Measurements from ENCODE around the gene NR5A1. TPM values are rescaled to one million over a fixed set of nuclear protein-coding genes. Genes with fewer than 3 reads are reported as not detected.

The NR5A1 gene
- not detected in 2 replicates for total RNA-seq (2014; rRNA removed; shearing (Covaris generic))
- polyA plus RNA-seq (2015; cell fraction: cytosol; rRNA removed), result not detected in 2 replicates
- polyA plus RNA-seq (2015; cell fraction: nucleus; rRNA removed), result not detected in 2 replicates

DNA sequence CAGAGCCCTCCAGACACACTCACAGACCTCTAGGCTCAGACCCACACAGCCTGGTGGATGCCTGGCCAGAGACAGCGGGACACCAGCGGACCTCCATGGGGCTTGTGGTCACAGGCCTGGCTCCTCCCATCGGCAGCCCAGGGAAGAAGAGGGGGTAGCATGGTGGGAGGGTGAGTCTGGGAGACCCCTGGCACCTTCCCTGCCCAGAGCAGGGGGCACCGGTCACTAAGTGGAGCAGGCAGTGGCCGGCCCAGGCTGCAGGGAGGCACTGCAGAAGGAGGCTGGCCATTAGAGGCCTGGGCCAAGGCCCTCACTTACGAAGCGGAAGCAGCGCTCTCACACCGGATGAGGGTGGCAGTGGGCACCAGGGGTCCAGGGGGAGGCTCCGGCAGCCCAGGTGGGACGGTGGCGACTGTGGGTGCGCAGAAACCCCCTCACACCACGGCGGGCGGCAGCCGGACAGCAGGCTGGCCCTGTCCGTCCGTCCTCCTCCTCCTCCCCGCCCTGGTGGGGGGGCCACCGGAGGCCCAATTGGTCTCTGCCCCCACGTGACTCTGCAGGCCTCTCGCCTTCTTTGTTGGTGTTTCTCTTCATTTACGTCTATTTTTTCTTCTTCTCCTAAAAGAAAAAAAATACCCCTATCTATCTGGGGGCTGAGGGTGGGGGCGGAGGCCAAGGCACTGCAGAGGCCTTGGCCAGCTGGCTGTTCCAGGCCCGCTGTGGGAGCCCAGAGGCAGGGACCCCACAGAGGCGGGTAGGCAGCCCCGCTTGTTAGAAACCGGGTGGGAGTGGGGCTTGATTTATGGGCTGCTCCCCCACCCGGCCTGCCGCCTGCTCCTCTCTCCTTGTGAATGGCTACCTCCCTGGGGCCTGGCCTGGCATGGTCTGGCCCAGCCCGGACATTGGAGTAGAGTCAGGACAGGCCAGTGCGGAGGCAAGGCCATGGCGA is at the start of gene NR5A1:
NR5A1 (minus strand) TSS at position 469 of the 949 bp plus-strand sequence. CDS start 4,004 bp downstream, outside the sequence.
- no peak for DNase-seq (ENCODE audit: low read depth, low spot score)
- in situ Hi-C loops (cut with HindIII; ENCODE audit: low pct_unique_long_range_greater_than_20kb, low sequenced_read_pairs), result no loop called here

DNA sequence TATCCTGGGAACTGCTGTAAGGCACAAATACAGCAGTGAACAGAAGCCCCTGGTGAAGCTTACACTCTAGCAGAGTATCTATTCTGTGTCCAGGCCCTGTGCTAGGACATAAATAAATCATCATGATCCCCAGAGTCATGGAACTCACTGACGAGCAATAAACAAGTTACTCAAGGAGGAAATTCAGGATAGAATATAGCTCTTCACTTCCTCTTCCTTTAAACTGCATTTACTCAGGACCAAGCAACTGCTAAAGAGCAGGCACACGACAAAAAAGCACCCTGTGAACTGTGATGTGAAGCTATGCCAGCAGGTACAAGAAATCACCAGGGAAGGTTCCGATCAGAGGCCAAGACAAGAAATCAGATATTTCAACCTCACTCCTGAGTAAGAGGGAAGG is 47.8 kb upstream of the NR5A1 start:
- DNase-seq (ENCODE audit: low read depth, low spot score), result no peak
- in situ Hi-C loops (cut with HindIII; ENCODE audit: low pct_unique_long_range_greater_than_20kb, low sequenced_read_pairs), result no loop called here

DNA sequence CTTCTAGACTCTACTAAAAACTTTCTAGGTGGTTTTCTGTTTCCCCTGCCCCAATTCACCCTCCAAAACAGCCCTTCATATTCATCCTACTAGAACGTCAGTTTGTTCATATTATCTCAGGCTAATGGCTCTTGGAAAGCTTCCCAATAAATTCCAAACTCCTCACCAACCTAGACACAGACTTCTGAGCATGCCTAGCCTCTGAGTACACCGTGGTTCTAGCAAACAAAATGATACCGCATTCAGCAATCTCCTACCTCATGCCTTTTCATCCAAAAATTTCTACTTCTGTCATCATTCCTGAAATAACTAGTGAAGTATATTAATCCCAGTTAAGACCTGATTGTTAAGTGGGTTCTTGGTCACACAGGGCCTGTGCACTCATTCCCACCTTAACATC is 46.5 kb upstream of the NR5A1 start:
- DNase-seq (ENCODE audit: low read depth, low spot score), result no peak
- in situ Hi-C loops (cut with HindIII; ENCODE audit: low pct_unique_long_range_greater_than_20kb, low sequenced_read_pairs), result no loop called here

DNA sequence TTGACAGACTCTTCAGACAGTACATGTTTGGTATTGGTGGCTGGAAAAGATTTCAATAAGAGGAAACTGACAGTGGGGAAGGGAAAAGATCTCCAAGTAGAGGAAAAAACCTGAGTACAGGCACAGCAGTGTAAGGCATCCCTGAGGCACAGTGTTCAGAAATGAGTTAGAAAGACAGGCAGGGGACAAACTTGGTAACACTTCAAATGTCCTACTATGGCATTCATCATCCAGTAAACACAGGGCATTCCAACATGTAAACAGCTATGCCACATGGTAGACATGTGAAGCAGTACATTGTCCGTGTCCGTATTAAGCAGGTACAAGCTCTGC is 45.0 kb upstream of the NR5A1 start:
- in situ Hi-C loops (cut with HindIII; ENCODE audit: low pct_unique_long_range_greater_than_20kb, low sequenced_read_pairs), result no loop called here
- no peak for DNase-seq (ENCODE audit: low read depth, low spot score)

DNA sequence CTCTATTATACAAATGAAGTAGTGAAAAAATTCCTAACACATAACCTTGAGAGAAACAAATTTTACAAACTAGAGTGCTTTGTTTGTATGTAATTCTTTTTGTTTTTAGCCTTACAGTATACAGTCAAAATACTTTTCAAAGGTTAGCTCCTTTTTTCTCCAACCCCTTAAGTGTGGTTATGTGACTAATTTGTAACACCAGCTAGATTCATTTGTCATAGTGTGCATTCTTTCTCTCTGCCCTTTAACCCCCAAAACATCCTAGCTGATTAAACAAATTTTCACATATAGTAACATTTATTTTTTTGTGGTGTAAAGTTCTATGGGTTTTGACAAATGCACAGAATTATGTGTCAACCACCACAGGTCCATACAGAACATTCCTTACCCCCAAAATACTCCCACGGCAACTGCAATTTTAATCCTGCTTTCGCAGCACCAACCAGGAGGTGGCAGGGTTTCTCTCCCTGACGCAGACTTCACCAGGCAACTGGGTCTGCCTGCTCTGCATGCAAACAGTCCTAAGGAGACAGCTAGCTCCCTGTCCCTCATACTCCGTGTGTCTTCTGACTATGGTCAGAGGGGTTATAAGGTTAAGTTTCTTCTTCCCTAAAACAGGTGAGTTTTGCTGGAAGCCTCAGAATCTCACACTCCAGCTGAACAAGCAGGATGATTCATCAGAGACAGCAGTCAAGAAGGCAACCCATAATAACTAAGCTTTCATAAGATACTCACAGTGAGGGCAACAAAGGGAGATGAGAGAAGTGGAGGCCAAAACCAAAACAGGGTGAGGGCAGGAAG is 44.5 kb upstream of the NR5A1 start:
- in situ Hi-C loops (cut with HindIII; ENCODE audit: low pct_unique_long_range_greater_than_20kb, low sequenced_read_pairs), result no loop called here
- peak; percentile 81 for DNase-seq (ENCODE audit: low read depth, low spot score)

DNA sequence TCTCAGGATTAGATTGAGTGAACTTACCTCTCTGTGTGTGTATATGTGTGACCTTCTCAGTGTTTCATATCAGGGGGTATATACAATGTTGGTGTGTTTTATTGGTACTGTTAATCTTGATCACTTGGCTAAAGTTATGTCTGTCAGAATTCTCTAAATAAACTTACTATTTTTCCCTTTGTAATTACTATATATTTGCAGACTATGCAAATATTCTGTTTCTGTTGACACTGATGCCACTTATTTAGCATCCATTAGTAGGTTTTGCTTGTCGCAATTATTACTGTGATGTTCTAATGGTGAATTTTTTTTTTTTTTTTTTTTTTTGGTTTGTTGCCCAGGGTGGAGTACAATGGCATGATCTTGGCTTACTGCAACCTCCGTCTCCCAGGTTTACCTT is 42.9 kb upstream of the NR5A1 start:
- in situ Hi-C loops (cut with HindIII; ENCODE audit: low pct_unique_long_range_greater_than_20kb, low sequenced_read_pairs), result no loop called here

DNA sequence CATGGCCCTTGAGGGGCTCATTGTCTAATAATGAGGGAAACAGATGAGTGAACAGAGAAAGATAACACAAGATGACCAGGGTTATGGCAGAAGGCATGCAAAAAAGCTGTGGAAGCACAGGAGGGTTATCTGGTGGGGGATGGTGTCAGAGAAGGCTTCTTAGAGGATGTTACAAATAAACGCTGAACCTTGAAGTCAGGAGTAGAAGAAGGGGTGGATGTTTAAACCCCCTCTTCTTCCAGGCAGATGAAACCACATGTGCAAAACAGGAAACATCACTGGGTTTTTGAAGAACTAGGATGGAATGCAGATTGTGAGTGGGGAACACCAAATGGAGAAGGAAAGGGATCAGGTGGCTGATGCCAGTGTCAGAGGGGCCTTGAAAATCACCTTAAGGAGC is 41.8 kb upstream of the NR5A1 start:
- DNase-seq (ENCODE audit: low read depth, low spot score), result no peak
- in situ Hi-C loops (cut with HindIII; ENCODE audit: low pct_unique_long_range_greater_than_20kb, low sequenced_read_pairs), result loop anchor here (25.0 kb wide), 1 partner anchor 137 kb away; the partner anchor contains the start of gene PSMB7

More for the DNA sequence above, 42.9 kb upstream of the NR5A1 start:
- no peak for DNase-seq (ENCODE audit: low read depth, low spot score)

DNA sequence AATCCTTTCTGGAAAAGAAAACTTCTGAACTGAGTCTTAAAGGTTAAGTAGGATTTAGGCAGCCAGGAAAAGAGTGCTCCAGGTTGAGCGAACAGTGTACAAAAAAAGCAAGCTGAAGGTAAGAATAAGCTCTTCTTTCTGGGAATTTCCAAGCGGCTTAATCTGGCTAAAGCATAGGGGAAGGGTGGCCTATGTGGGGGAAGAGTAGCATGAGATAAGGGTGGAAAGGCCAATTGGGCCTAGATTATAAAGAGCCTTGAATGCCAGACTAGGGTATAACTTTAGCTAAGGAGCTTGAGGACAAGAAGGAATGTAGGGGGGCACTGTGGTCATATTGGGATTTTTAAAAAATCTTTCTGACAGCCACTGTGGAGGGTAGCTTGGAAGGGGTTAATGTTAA is 37.3 kb upstream of the NR5A1 start:
- in situ Hi-C loops (cut with HindIII; ENCODE audit: low pct_unique_long_range_greater_than_20kb, low sequenced_read_pairs), result loop anchor here (25.0 kb wide), 1 partner anchor 132 kb away; the partner anchor contains the start of gene PSMB7
- DNase-seq (ENCODE audit: low read depth, low spot score), result no peak

DNA sequence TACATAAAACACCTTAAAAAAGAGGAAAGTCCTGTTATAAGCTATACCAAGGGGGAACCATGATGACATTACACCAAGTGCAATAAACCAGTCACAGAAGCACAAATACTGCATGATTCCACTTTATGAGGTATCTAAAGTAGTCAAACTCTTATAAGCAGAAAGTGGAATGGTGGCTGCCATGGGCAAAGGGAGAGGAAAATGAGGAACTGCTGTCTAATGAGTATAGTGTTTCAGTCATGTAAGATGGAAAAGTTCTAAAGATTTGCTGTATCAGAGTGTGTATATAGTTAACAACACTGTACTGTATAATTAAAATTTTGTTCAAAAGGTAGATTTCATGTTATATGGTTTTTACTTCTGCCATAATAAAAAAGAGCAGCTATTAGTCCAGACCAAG is 34.6 kb upstream of the NR5A1 start:
- DNase-seq (ENCODE audit: low read depth, low spot score), result no peak
- in situ Hi-C loops (cut with HindIII; ENCODE audit: low pct_unique_long_range_greater_than_20kb, low sequenced_read_pairs), result loop anchor here (25.0 kb wide), 1 partner anchor 130 kb away; the partner anchor contains the start of gene PSMB7

DNA sequence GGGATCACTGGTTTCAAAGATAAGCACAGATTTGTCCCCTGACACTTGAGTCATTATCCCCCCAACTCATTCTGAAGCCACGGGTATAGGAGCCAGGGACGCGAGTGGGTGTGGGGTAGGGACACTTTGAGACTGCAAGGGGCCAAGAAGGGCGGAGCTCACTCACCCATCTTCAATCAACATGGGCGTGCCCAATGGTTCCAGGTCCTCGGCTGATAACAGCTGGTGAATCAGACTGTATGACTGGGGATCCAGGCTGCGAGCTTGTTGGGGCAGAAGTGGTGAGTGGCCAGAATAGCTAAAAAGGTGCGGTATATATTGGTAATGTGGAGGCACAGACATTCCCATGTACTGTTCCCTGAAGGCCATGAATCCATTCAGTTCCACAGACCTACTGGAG is 30.7 kb upstream of the NR5A1 start:
- no peak for DNase-seq (ENCODE audit: low read depth, low spot score)
- in situ Hi-C loops (cut with HindIII; ENCODE audit: low pct_unique_long_range_greater_than_20kb, low sequenced_read_pairs), result loop anchor here (25.0 kb wide), 1 partner anchor 126 kb away; the partner anchor contains the start of gene PSMB7

DNA sequence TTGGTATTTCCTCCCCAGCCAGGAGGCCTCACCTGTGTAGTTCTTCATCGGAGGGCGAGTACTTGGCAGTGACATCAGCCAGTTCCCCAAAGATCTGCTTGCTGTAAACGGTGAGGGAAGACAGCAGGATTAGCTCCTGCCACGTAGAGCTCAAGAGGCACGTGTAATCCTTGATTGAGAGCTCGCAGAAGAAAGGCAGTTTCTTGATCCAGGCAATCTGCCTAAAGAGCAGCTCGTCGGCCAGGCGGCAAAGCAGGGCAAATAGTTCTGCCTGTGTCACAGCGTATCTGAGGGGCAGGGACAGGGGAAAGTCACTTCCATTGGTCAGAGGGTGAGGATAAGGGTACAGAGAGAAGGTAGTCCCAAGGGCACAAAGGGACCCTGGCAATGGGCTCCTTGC is 28.6 kb upstream of the NR5A1 start:
- in situ Hi-C loops (cut with HindIII; ENCODE audit: low pct_unique_long_range_greater_than_20kb, low sequenced_read_pairs), result loop anchor here (25.0 kb wide), 1 partner anchor 124 kb away; the partner anchor contains the start of gene PSMB7

DNA sequence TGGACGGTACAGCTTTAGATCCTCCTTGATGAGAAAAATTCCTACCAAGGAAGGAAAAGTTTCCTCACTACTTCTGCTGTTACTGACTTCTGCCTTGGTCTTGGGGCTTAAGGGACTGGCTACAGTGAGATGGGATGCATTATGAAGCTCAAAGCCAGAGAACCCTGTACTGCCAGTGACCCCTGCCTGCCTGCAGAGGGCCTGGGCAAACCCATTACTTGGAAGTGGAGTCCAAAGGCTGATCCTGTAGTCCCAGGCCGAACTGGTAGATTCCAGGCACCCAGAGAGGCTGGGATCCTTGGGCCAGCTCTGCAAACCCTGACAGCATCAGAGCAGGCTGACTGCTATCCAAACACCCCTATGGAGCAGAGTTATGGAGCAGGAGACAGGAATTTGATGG is 25.7 kb upstream of the NR5A1 start:
- no peak for DNase-seq (ENCODE audit: low read depth, low spot score)
- in situ Hi-C loops (cut with HindIII; ENCODE audit: low pct_unique_long_range_greater_than_20kb, low sequenced_read_pairs), result loop anchor here (25.0 kb wide), 1 partner anchor 121 kb away; the partner anchor contains the start of gene PSMB7

More for the DNA sequence above, 28.6 kb upstream of the NR5A1 start:
- DNase-seq (ENCODE audit: low read depth, low spot score), result no peak

DNA sequence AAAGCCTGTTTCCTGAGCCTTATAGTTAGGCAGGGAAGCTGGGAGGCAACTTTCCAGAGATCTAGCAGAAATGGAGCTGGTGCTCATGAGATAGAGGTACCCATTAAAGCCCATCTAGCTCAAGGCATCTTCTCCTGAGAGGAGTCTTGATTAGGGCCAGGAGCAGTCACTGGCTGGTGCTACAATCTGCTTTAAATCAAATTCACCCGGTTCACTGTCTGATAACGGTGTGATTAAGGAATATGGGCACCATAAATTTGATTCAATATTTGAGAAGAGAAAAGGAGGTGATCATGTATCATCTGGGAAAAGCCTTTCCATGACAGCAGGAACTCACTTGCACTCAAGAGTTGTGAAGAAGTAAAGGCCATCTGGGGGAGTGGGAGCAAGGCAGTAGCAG is 23.9 kb upstream of the NR5A1 start:
- in situ Hi-C loops (cut with HindIII; ENCODE audit: low pct_unique_long_range_greater_than_20kb, low sequenced_read_pairs), result loop anchor here (25.0 kb wide), 1 partner anchor 119 kb away; the partner anchor contains the start of gene PSMB7
- no peak for DNase-seq (ENCODE audit: low read depth, low spot score)

DNA sequence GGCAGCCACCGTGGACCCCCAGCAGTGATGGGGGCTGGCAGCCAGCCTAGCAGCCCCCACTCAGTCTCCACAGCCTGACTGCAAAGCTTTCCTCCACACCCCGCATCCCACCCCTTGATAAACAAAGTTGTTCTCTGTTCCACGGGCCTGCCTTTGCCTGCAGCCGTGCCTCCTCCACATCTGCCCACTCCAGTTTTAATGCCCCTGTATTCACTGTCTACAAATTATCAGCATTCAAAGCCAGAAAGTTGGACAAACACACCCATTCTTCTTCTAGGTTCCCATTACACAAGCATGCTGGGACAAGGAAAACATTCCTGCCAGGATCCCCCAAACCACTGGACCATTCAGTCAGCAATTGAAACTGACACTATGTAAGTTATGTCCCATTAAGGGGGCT is 23.0 kb upstream of the NR5A1 start:
- in situ Hi-C loops (cut with HindIII; ENCODE audit: low pct_unique_long_range_greater_than_20kb, low sequenced_read_pairs), result loop anchor here (25.0 kb wide), 1 partner anchor 118 kb away; the partner anchor contains the start of gene PSMB7
- DNase-seq (ENCODE audit: low read depth, low spot score), result no peak

DNA sequence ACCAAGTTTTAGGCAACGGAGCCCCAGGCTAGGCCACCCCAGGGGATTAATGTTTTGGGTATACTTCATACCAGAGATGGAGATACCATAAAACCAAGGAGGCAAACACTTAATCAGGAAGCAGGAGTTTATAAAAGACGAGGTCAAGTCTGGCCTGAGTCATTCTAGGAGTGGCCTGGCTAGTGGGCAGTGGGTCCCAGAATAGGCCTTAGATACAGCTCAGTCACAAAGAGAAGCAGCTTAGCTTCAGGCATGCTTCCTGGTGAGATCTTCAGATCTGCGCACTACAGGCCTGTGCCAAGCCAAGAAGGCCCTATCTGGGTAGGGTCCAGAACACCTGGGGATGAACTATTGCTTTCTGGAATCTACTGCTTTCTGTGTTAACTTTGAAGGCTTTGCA is 20.6 kb upstream of the NR5A1 start:
- DNase-seq (ENCODE audit: low read depth, low spot score), result no peak
- in situ Hi-C loops (cut with HindIII; ENCODE audit: low pct_unique_long_range_greater_than_20kb, low sequenced_read_pairs), result loop anchor here (25.0 kb wide), 1 partner anchor 115 kb away; the partner anchor contains the start of gene PSMB7

DNA sequence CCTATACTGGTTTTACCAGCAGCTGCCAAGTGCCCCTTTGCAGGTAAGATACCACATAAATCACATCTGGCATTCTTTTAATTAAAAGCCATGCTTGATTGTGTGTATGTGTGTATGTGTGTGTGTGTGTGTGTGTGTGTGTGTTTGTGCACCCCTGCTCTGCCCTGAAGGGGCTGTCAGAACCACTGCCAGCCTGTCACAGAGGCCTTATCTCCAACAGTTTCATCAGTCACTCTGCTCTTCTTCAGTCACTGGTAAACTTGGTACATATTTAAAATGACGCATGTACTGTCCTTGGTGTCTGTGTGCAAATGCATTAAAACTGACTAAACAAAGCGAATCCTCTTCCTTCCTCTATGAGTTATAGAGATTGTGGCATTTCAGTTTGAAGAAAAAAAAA is 19.0 kb upstream of the NR5A1 start:
- in situ Hi-C loops (cut with HindIII; ENCODE audit: low pct_unique_long_range_greater_than_20kb, low sequenced_read_pairs), result loop anchor here (25.0 kb wide), 1 partner anchor 114 kb away; the partner anchor contains the start of gene PSMB7
- DNase-seq (ENCODE audit: low read depth, low spot score), result no peak

DNA sequence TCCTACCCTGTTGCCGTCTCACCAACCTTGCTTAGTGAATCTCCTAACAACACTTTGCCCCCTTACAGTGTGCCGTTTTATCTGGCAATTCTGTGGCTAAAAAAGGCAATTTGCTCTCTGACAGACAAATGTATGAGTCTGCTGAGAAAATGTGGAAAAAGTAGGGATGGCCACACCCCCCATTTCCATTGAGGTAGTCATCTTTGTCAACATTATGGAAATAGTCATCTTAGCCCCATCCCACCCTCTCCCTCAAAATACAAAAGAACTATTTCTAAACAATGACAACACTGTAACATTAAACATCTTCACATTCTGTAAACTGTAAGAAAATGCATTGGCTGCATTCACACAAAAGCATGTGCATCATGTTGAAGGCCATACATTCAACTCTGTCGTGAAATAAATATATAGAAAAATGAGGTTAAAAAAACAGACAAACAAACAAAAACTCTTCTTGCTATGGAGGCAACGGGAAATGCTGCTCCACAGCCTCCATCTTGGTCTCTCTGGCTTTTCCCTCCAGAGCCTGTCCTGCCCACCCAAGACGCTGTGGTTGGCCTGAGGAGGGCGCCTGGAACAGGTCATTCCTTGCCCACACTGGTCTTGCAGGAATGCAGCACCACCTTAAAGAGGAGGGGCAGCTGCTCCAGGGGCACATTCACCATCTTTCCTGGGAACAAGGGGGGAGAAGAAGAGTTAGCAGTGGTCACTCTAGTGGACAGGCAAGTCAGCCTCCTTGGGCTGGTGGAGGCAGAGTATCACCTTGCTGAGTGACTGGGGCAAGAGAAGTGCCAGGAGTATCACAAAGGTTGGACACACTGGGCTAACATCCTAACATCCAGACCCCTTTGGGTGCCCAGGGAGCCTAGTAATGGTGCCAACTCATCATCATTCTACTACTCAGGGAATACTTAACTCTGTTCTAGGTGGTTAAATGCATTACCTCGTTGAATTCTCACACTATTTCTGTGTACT is 15.2 kb upstream of the NR5A1 start:
- in situ Hi-C loops (cut with HindIII; ENCODE audit: low pct_unique_long_range_greater_than_20kb, low sequenced_read_pairs), result no loop called here
- peak; percentile 45 for DNase-seq (ENCODE audit: low read depth, low spot score)
